HG03039 (cell line): ENCODE measurements around the gene ITSN2.
A peak's percentile ranks its signal among the peaks of the same experiment; 100 is the strongest.

Experiments used
- ATAC-seq: cut with Tn5 transposase; IDR thresholded peaks from one replicate; pipeline ENCODE4 v1.9.1; 2021; ENCODE audit warnings: mild to moderate bottlenecking, moderate library complexity; ENCODE audit not compliant: unreplicated experiment

ITSN2 gene

DNA sequence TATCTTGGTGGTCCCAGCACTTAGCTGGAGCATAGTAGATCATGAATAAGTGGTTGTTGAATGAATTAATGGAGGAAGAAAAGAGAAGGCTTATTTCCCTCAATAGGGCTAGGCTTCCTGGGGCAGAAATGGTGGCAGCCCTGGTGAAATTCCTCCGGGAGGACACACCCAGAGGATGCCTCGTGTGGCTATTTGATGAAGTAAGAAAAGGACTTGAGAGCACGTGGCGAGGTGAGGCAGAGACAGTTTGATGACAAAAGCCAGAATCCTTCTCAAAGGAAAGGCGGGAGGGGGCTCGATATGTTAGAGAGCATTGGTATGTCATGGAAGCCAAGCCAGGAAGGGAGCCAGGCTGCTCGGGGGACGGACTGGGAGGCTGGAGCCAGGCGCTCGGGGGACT, 170.8 kb downstream of the ITSN2 start:
- no peak for ATAC-seq

DNA sequence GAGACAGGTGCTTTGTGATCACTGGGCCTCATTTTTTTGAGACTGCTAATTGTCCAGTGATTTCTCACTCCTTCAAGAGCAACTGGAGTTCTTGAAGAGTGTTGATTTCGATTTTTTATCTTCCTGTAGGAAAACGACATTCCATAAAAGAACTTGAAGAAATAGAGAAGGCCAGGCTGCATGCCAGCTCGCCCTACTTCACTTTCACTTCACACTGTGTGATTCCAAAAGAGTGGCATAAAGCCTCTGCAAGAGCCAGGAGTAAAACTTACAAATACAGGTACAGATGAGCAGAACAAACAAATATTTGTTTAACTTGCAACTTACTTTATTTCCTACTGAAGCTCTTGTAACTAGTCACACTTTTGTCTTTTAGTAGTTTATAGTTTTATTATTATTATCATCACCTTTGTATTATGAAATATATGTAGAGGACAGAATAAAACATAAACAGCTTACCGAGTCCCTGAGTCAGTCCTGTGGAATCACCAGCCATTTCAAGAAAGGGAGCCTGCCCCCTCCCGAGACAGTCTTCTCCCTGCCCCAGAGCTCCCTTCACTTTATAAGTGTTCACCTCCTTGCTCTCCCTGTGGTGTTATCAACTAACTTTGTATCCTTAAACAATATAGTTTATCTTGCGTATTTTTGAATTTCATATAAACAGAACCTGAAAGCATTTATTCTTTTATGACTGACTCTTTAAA, 176.8 kb downstream of the ITSN2 start:
- ATAC-seq = no peak

DNA sequence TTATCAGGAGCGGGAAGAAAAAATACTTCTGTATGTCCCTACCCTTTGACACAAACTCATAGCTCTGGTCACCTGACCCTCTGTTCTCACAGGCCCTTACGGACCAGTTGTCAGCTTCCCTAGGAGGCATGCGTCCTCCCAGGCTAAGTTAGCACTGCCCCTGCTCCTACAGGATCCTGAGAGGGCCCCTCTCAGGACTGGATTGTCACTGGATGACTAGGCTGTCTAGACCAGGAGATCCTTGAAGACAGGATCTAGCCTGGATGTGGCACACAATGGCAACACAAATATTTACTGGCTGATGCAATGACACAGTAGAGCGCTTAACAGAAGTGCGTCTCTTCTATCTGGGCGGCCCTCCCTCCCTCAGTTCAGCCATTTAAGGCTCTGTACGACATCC, 177.8 kb downstream of the ITSN2 start:
- ATAC-seq = no peak

- no peak for ATAC-seq
These were observed 178.5 kb downstream of the ITSN2 start for GRCh38 chr2:24181849-24182248.

DNA sequence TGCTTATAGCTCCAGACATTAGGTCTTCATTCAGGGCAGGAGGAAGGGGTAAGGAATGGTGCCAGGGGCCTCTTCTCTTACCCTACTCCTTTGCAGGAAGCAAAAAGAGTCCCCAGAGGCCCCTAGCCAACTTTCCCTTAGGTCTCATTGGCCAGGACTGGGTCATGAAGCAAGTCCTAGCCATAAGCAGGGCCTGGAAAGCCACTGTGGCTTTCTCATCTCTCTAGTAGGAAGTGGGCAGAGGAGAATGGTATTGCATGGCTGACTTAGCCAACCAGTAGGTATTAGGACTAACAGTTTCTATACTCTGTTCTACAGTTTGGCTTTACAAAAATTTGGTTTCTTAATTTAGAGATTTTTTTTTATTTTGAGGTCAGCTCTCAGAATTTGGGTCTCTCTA, 180.7 kb downstream of the ITSN2 start:
- ATAC-seq = no peak

- ATAC-seq = no peak
These were observed 184.0 kb downstream of the ITSN2 start for GRCh38 chr2:24176326-24176725.

GRCh38 chr2:24175631-24176187, 184.6 kb downstream of the ITSN2 start:
- no peak for ATAC-seq

GRCh38 chr2:24174851-24175277, 185.5 kb downstream of the ITSN2 start, which contains the start of gene FAM228A:
FAM228A (plus strand) TSS chr2:24175053; CDS start chr2:24175481, 428 bp downstream.
- ATAC-seq = no peak

DNA sequence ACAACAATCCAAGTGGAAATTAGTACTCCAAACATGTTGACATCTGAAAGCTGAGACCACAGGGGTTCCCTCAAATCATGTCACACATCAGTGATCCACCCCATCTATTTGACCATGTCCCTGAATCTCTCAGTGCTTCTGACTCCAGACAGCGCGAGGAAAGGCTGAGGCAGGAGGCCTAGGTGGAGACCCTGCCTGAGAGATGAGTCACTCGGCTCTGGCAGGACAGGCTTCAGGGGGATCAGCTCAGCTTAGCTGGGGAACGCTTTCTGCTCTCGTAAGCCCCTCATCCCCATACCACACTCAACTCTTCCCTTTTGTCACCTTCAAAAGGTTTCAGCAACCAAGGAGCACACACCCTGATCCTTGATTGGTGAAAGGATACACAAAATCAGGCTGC, 191.3 kb downstream of the ITSN2 start:
- ATAC-seq = no peak

DNA sequence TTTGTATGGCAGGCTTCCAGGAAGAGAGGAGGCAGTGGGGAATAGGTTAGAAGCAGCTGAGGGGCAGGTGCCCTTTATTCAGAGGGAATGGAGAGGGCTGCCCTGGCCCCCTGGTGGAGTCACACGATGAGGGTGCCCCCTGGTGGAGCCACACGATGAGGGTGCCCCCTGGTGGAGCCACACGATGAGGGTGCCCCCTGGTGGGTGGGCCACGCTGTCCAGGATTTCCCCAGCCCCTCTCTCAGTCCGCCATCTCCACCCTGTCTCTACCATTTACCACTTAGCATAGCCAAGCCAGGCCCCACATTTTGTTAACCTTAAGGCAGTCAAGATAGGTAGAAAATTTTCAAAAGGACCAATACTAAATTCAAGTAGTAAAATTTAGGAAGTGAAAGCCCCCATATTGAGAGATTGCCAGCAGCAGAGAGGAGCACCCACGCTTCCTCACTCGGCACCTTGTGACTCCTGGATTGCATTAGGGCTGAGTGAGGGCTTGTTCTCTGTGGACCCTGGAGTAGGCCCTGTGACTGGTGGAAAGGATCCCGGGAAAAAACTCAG, 195.8 kb downstream of the ITSN2 start:
- peak; percentile 63 for ATAC-seq

- no peak for ATAC-seq
These were observed 196.7 kb downstream of the ITSN2 start for GRCh38 chr2:24163601-24164000.

GRCh38 chr2:24163186-24163585, 197.2 kb downstream of the ITSN2 start:
- ATAC-seq = no peak

DNA sequence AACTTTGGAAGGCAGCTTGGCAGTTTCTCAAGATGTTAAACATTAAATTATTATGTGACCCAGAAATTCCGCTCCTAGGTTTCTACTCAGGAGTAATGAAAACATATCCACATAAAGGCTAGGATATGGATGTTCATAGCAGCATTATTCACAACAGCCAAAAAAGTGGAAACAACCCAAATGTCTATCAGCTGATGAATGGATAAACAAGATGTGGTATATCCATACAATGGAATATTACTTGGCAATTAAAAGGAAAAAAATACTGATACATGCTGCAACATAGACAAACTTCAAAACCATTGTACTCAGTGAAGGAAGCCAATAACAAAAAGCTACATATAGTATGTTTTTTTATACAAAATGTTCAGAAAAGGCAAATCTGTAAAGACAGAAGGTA, 197.8 kb downstream of the ITSN2 start:
- ATAC-seq = no peak

GRCh38 chr2:24160761-24161160, 199.6 kb downstream of the ITSN2 start:
- no peak for ATAC-seq

DNA sequence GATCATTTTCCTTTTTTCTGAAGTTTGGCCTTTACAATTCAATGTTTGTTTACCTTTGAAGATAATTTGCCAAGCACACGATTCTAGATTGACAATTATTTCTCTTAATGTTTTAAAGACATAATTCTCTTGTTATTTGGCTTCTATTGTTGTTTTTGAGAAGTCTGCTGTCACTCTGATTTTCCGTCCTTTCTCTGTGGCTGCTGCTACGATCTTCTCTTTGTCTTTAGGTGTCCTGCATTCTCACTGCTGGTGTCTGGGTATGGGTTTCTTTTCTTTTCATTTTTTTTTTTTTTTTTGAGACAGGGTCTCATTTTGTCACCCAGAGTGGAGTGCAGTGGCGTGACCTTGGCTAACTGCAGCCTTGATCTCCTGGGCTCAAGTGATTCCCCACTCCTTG, 200.6 kb downstream of the ITSN2 start:
- no peak for ATAC-seq

DNA sequence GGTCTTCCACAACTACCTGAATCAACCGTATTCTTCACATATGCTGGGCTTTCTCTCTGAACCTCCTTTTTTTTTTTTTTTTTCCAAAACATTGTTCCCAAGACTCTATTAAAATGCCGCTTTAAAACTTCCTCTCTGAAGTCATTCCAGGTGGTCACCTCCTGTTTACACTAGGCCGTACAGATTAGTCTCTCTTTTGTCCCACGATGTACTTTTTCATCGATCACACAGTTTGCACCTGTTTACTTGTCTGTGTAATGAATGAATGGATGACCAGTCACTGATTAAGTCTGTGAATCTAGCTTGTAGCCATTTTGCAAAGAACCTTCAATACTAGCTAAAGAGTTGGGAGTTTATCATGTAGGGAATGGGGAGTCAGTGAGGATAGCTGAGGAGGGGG, 202.2 kb downstream of the ITSN2 start:
- ATAC-seq = no peak

DNA sequence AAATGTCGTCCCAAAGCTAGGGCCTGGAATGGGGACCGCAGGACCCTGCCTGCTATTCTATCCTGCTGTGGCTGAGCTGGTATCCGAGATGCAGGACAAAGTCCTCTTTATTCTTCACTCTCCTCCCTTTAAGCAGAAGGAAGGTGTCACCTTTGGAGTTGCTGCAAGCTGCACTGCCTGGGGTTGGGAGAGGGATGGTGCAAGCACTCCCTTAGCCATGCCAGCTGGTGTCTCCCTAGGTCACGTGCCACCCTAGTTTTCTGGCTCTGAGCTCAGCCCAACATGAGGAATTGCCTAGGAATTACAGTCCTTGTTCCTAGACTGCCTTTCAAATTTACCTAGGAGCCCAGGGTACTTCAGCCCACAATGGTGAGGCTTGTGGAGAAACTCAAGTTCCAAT, 206.9 kb downstream of the ITSN2 start:
- ATAC-seq = no peak
